ENCODE measurements around the gene CRELD2. TPM values are rescaled to one million over a fixed set of nuclear protein-coding genes. Genes with fewer than 3 reads are reported as not detected.
A peak's percentile ranks its signal among the peaks of the same experiment; 100 is the strongest.
"Not testable (repeated sequence)": the region's sequence is repeated elsewhere in the genome, so short reads cannot be mapped to it uniquely, and the experiment has no call there.

The CRELD2 gene
- total RNA-seq, 1 donor from 2014 or later, result 22.9 TPM

GRCh38 chr22:49930596-49931412 lies 12.4 kb downstream of the CRELD2 start:
- peak; percentile 63 for DNase-seq

GRCh38 chr22:49933236-49934159 lies 15.1 kb downstream of the CRELD2 start:
- DNase-seq, result no peak

DNA sequence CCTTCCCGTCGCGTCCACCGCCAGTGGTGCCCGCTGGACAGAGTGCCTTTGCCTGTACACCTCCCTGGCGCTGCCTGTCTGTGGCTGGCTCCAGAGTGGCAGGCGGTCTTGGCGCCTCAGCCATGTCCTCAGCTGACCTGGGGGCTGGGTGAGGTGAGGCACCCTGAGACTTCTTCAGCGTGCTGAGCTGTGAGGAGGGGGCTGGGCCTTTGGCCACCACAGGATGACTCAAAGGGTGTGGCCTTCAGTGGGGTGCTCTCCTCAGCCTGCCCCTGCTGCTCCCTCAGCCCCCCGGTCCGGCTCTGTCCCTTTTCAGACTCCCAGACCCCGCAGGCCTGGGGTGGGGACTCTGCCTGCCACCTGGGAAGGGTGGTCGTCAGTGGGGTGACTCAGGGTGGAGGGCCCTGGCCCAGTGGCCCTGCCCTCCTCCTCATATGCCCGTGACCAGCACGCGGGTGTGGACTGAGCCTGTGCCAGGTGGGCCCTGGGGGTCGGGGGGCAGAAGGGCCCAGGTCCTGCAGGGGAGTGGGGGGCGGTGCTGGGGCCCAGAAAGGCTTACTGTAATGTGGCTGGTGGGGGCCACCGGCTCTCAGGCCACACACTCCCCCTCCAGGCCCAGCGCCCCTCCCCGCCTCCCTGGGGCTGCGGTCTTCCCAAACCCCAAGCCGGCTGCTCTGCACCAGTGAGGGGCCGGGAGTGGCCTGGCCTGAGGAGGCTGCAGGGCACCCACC lies 15.9 kb downstream of the CRELD2 start:
- no peak for DNase-seq

- peak; percentile 80 for DNase-seq
Measured at GRCh38 chr22:49934891-49935557, 16.6 kb downstream of the CRELD2 start.

DNA sequence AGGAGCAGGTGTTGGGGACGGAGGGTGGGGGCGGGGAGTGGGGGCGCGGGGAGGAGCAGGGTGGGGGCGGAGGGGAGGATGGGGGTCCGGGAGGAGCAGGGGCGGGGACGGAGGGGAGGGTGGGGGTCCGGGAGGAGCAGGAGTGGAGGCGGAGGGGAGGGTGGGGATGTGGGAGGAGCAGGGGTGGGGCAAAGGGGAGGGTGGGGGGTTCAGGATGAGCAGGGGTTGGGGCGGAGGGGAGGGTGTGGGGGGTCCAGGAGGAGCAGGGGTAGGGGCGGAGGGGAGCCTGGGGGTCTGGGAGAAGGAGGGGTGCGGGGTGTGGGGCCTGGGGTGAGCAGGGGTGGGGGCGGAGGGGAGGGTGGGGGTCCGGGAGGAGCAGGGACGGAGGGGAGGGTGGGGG lies 17.1 kb downstream of the CRELD2 start:
- DNase-seq, result no peak

GRCh38 chr22:49936018-49936972 lies 17.9 kb downstream of the CRELD2 start:
- peak; percentile 69 for DNase-seq

DNA sequence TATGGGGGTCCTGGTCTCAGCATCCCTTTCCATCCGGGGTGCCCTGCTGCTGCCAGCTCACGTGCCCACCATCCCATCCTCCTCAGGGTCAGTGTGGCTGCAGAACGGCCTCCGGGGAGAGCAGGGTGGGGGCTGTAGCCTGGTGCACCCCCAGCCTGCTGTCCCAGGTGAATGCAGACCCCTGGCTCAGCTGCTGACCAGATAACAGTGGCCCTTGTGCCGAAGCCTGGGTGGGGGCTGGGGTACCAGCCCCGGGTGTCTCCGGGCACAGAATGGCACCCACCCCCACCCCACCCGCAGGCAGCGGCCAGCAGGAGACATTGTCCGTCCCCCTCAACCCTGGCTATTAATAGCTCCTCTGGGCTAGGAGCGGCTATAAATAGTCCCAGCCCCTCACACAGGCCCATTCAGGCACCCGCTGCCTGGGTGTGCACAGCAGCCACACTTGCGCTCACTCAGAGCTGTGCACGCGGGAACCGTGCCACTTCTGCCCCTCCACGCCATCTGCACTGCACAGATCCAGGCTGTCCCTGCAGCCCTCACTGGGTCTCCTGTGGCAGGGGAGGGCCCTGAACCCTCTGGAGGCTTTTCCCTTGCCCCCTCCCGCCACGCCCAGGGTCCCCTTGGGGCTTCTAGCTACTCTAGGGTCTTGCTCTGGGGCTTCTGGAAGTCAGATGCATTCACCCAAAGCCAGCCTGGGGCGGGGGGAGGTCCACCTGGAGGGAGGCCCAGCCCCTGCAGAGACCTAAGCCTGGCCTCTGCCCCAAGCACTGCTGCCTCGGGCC lies 18.7 kb downstream of the CRELD2 start:
- DNase-seq, result peak; percentile 73

DNA sequence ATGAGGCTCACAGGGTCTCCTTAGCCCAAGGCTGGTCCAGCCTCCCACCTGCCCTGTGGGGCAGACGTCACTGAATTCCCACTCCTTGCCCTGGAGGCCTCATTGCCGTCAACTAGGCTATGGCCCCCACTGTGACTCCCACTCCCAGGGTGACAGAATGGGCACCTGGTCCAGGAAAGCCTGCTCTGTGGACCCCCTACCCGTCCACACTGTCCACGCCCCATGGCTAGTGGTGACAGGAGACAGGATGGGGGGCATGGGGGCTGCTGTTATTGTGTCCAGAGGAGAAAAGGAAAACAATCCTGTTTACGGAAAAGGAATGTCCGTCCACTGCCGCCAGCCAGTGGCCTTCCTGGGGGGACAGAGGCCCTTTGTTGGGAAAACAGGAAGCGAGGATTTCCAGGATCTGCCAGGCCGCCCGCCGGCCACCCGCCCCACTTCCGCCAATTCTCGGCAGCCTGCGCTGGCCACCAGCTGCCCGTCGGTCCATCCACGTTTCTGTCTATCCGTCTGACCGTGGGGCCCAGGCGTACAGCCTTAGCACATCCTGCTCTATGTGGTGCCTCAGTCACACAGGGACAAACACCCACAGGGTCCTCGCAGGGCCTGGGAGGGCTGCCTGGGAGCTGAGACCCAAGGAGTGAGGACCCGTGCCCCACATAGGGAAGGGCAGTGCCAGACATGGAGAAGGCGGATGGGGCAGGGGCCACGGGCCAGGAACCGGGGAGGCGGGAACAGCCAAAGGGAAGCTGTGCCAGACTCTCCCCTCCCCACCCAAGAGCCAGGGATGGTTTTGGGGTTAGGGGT lies 19.5 kb downstream of the CRELD2 start:
- no peak for DNase-seq

GRCh38 chr22:49938565-49939136 lies 20.2 kb downstream of the CRELD2 start:
- DNase-seq, result no peak

DNA sequence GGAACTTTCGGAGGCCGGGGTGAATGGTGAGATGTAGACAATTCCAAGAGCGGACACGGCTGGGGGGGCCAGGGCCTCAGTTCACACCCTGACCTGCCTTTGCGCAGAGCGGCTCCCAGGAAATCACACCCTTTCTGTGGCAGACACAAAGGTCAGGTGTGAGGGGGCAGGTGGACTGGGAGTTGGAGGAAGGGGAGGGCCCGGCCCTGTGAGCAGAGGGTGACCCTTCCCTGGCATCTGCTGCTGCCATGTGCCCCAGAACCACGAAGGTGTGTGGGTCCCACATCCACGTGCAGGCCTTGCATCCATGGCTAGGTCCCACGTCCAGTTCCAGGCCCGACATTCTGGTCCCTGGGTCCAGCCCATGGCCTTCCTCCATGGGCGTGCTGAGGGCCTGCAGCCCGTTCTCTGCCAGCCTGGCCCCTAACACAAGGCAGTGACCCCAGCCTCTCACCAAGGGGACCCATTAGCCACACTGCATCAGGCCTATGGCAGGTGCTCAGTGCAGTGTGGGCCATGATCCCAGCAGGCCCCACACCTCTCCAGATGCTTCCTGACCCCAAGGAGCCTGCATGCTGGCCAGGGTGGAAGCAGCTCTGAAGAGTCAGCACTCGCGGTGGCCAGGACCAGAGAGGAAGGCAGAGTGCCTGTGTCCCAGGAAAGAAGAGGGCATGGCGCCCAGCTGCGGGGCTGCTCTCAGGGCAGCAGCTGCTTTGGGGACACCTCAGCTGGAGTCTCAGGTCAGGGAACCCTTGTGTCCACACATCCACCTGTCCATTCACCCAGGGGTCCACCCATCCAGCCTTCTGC lies 23.3 kb downstream of the CRELD2 start:
- no peak for DNase-seq

- no peak for DNase-seq
Measured at GRCh38 chr22:49942565-49943404, 24.4 kb downstream of the CRELD2 start.

GRCh38 chr22:49943405-49943765 lies 25.0 kb downstream of the CRELD2 start:
- DNase-seq, result no peak

- no peak for DNase-seq
Measured at GRCh38 chr22:49943771-49944398, 25.5 kb downstream of the CRELD2 start.

- DNase-seq, result no peak
Measured at GRCh38 chr22:49944399-49944891, 26.0 kb downstream of the CRELD2 start.

DNA sequence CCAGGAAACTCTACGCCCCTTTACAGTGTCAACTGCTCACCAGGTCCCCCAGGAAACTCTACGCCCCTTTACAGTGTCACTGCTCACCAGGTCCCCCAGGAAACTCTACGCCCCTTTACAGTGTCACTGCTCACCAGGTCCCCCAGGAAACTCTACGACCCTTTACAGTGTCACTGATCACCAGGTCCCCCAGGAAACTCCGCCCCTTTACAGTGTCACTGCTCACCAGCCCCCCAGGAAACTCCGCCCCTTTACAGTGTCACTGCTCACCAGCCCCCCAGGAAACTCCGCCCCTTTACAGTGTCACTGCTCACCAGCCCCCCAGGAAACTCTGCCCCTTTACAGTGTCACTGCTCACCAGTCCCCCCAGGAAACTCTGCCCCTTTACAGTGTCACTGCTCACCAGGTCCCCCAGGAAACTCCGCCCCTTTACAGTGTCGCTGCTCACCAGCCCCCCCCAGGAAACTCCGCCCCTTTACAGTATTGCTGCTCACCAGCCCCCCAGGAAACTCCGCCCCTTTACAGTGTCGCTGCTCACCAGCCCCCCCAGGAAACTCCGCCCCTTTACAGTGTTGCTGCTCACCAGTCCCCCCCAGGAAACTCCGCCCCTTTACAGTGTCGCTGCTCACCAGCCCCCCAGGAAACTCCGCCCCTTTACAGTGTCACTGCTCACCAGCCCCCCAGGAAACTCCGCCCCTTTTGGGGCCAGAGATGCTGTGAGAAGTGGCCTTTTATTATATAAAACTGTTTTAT lies 26.8 kb downstream of the CRELD2 start:
- not testable (repeated sequence) for DNase-seq
